ENCODE measurements around the gene ACOT7. TPM values are rescaled to one million over a fixed set of nuclear protein-coding genes. Genes with fewer than 3 reads are reported as not detected.
A peak's percentile ranks its signal among the peaks of the same experiment; 100 is the strongest.

The ACOT7 gene
- total and polyA plus RNA-seq, 9 donors: 7.5 to 24.0 (median 20.5) TPM

- H3K4me3 ChIP-seq (ENCODE audit: low read length): no peak overlapping the region
- H3K4me1 ChIP-seq (ENCODE audit: control insufficient read depth, insufficient read depth, low read length): peaks cover 14% of the 10 kb centered on the region
Observed at GRCh38 chr1:6251681-6252373, 141.7 kb downstream of the ACOT7 start.

GRCh38 chr1:6251233-6251632 is 142.3 kb downstream of the ACOT7 start:
- peaks cover 20% of the 10 kb centered on the region for H3K4me1 ChIP-seq (ENCODE audit: control insufficient read depth, insufficient read depth, low read length)
- no peak overlapping the region for H3K27ac ChIP-seq (ENCODE audit: low read length)
- H3K27me3 ChIP-seq (ENCODE audit: control insufficient read depth, insufficient read depth, low read length): peaks cover 44% of the 10 kb centered on the region
- H3K36me3 ChIP-seq (ENCODE audit: control insufficient read depth, insufficient read depth, low read length): peaks cover 16% of the 10 kb centered on the region
- WGBS (ENCODE audit: insufficient coverage): 52% methylated on average over 8 of the region's 19 CpGs
- DNase-seq: no peak
- H3K9me3 ChIP-seq (replicated peaks; ENCODE audit: control insufficient read depth, low read depth, low read length): no peaks in the 10 kb centered on the region
- no peak overlapping the region for H3K4me3 ChIP-seq (ENCODE audit: low read length)

More at GRCh38 chr1:6251681-6252373, 141.7 kb downstream of the ACOT7 start:
- no peak for DNase-seq
- no peak overlapping the region for H3K27ac ChIP-seq (ENCODE audit: low read length)
- H3K9me3 ChIP-seq (replicated peaks; ENCODE audit: control insufficient read depth, low read depth, low read length): no peaks in the 10 kb centered on the region
- 80% methylated on average over 13 of the region's 15 CpGs for WGBS (ENCODE audit: insufficient coverage)
- H3K36me3 ChIP-seq (ENCODE audit: control insufficient read depth, insufficient read depth, low read length): peaks cover 16% of the 10 kb centered on the region
- peaks cover 38% of the 10 kb centered on the region for H3K27me3 ChIP-seq (ENCODE audit: control insufficient read depth, insufficient read depth, low read length)

- Histone ChIP-seq H3K4me1 (ENCODE audit: control insufficient read depth, insufficient read depth, low read length) (peaks cover 29% of the 10 kb centered on the region), H3K9me3 (replicated peaks; ENCODE audit: control insufficient read depth, low read depth, low read length) (no peaks in the 10 kb centered on the region), H3K4me3 (ENCODE audit: low read length) (no peak overlapping the region), H3K27me3 (ENCODE audit: control insufficient read depth, insufficient read depth, low read length) (peaks cover 55% of the 10 kb centered on the region), H3K27ac (ENCODE audit: low read length) (no peak overlapping the region), H3K36me3 (ENCODE audit: control insufficient read depth, insufficient read depth, low read length) (peaks cover 16% of the 10 kb centered on the region)
- 14% methylated on average over 66 of the region's 71 CpGs for WGBS (ENCODE audit: insufficient coverage)
- no peak for DNase-seq
Observed at GRCh38 chr1:6249739-6250689, 143.6 kb downstream of the ACOT7 start.

- WGBS (ENCODE audit: insufficient coverage): 5% methylated on average over 96 of the region's 96 CpGs
- peaks cover 63% of the 10 kb centered on the region for H3K27me3 ChIP-seq (ENCODE audit: control insufficient read depth, insufficient read depth, low read length)
Observed at GRCh38 chr1:6248932-6249738, 144.4 kb downstream of the ACOT7 start.

GRCh38 chr1:6248161-6248776 is 145.3 kb downstream of the ACOT7 start:
- H3K4me3 ChIP-seq (ENCODE audit: low read length): no peak overlapping the region

More at GRCh38 chr1:6248932-6249738, 144.4 kb downstream of the ACOT7 start:
- Histone ChIP-seq H3K9me3 (replicated peaks; ENCODE audit: control insufficient read depth, low read depth, low read length) (no peaks in the 10 kb centered on the region), H3K27ac (ENCODE audit: low read length) (no peak overlapping the region), H3K4me1 (ENCODE audit: control insufficient read depth, insufficient read depth, low read length) (peaks cover 32% of the 10 kb centered on the region), H3K36me3 (ENCODE audit: control insufficient read depth, insufficient read depth, low read length) (peaks cover 8% of the 10 kb centered on the region), H3K4me3 (ENCODE audit: low read length) (no peak overlapping the region)
- no peak for DNase-seq

GRCh38 chr1:6247651-6248050 is 145.9 kb downstream of the ACOT7 start:
- Histone ChIP-seq H3K4me1 (ENCODE audit: control insufficient read depth, insufficient read depth, low read length) (peaks cover 39% of the 10 kb centered on the region), H3K27ac (ENCODE audit: low read length) (no peak overlapping the region), H3K27me3 (ENCODE audit: control insufficient read depth, insufficient read depth, low read length) (peaks cover 78% of the 10 kb centered on the region), H3K36me3 (ENCODE audit: control insufficient read depth, insufficient read depth, low read length) (no peaks in the 10 kb centered on the region), H3K9me3 (replicated peaks; ENCODE audit: control insufficient read depth, low read depth, low read length) (no peaks in the 10 kb centered on the region), H3K4me3 (ENCODE audit: low read length) (no peak overlapping the region)
- WGBS (ENCODE audit: insufficient coverage): 71% methylated on average over 5 of the region's 5 CpGs
- DNase-seq: no peak

More at GRCh38 chr1:6248161-6248776, 145.3 kb downstream of the ACOT7 start:
- no peak for DNase-seq
- Histone ChIP-seq H3K27me3 (ENCODE audit: control insufficient read depth, insufficient read depth, low read length) (peaks cover 72% of the 10 kb centered on the region), H3K27ac (ENCODE audit: low read length) (no peak overlapping the region), H3K9me3 (replicated peaks; ENCODE audit: control insufficient read depth, low read depth, low read length) (no peaks in the 10 kb centered on the region), H3K36me3 (ENCODE audit: control insufficient read depth, insufficient read depth, low read length) (peaks cover 5% of the 10 kb centered on the region), H3K4me1 (ENCODE audit: control insufficient read depth, insufficient read depth, low read length) (peaks cover 33% of the 10 kb centered on the region)
- 62% methylated on average over 13 of the region's 14 CpGs for WGBS (ENCODE audit: insufficient coverage)

GRCh38 chr1:6246497-6247467 is 146.8 kb downstream of the ACOT7 start:
- no peak overlapping the region for H3K27ac ChIP-seq (ENCODE audit: low read length)
- H3K4me1 ChIP-seq (ENCODE audit: control insufficient read depth, insufficient read depth, low read length): peaks cover 43% of the 10 kb centered on the region
- H3K4me3 ChIP-seq (ENCODE audit: low read length): no peak overlapping the region
- peaks cover 79% of the 10 kb centered on the region for H3K27me3 ChIP-seq (ENCODE audit: control insufficient read depth, insufficient read depth, low read length)
- peak; percentile 85 for DNase-seq
- WGBS (ENCODE audit: insufficient coverage): under 1% methylated on average over 21 of the region's 30 CpGs
- H3K36me3 ChIP-seq (ENCODE audit: control insufficient read depth, insufficient read depth, low read length): no peaks in the 10 kb centered on the region
- no peaks in the 10 kb centered on the region for H3K9me3 ChIP-seq (replicated peaks; ENCODE audit: control insufficient read depth, low read depth, low read length)

GRCh38 chr1:6245869-6246496 is 147.6 kb downstream of the ACOT7 start:
- Histone ChIP-seq H3K4me3 (ENCODE audit: low read length) (no peak overlapping the region), H3K36me3 (ENCODE audit: control insufficient read depth, insufficient read depth, low read length) (no peaks in the 10 kb centered on the region), H3K27ac (ENCODE audit: low read length) (no peak overlapping the region), H3K27me3 (ENCODE audit: control insufficient read depth, insufficient read depth, low read length) (peaks cover 84% of the 10 kb centered on the region), H3K9me3 (replicated peaks; ENCODE audit: control insufficient read depth, low read depth, low read length) (no peaks in the 10 kb centered on the region), H3K4me1 (ENCODE audit: control insufficient read depth, insufficient read depth, low read length) (peaks cover 51% of the 10 kb centered on the region)
- WGBS (ENCODE audit: insufficient coverage): under 1% methylated on average over 45 of the region's 49 CpGs
- no peak for DNase-seq

Measured in muscle of leg (tissue), 11 donors.